Measurements from ENCODE around the gene TSC2.
"Not testable (repeated sequence)": the region's sequence is repeated elsewhere in the genome, so short reads cannot be mapped to it uniquely, and the experiment has no call there.

The TSC2 gene

DNA sequence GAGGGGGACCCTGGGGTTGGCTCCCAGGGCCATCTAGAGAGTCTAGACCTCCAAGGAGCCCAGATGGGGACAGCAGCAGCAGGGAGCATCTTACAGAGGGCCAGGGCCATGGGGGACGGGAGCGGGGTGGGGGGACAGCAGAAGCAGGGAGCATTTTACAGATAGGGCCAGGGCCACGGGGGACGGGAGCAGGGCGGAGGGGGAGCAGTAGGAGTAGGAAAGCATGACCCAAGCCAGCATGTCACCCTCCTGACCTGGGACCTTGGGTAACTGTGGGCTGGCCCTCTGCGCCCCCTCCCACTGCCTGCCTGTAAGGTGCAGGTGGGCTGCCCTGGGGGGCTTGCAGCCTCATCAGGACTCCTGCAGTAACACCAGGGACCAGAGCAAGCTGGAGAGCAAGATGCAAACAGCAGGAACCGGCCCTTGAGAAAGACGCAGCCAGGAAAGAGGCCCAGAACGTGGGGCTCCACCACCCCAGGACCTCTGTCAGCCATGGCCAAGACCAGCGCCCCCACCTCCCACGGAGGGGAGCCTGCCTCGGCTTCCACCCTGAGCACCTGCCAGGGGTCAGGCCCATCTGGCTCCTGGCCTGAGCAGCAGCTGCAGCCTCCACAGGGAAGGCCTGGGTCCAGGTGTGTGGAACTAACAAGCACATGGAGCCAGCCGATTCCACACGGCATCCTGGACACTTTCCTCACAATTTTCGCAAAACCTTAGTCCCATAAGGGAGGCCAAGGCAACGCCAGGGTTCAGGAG, 40.5 kb upstream of the TSC2 start:
- TF ChIP-seq, protein P1, sequence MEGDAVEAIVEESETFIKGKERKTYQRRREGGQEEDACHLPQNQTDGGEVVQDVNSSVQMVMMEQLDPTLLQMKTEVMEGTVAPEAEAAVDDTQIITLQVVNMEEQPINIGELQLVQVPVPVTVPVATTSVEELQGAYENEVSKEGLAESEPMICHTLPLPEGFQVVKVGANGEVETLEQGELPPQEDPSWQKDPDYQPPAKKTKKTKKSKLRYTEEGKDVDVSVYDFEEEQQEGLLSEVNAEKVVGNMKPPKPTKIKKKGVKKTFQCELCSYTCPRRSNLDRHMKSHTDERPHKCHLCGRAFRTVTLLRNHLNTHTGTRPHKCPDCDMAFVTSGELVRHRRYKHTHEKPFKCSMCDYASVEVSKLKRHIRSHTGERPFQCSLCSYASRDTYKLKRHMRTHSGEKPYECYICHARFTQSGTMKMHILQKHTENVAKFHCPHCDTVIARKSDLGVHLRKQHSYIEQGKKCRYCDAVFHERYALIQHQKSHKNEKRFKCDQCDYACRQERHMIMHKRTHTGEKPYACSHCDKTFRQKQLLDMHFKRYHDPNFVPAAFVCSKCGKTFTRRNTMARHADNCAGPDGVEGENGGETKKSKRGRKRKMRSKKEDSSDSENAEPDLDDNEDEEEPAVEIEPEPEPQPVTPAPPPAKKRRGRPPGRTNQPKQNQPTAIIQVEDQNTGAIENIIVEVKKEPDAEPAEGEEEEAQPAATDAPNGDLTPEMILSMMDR (IDR thresholded peaks at IDR 0.05; ENCODE audit: insufficient read depth, missing control alignments), result no peak
- no peak for FAIRE-seq
- DNase-seq (ENCODE audit: insufficient read length, low spot score), result no peak

DNA sequence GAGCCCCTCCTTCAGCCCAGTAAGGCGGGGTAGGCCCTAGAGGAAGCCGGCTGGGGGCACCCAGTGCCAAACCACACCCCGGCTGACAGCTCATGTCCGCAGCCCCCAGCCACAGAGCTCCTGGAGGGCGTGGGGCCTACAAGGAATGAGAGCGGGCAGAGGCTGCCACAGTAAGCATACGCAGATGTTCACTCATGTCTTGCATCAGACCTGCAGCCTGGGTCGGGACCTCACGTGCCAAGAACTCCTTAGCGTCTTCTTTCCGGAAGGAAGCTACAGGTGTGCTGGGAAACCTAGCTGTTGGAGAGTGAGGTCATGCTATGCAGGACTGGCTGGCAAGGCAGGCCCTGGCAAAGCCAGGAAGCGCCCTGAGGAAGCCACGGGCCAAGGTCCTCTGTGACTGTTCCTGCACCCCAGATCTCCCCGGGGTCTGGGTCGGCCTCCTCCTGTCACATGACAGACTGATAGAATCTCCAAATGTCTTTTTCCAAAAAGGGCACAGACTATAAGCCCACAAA, 39.7 kb upstream of the TSC2 start:
- TF ChIP-seq, protein P1 (IDR thresholded peaks at IDR 0.05; ENCODE audit: insufficient read depth, missing control alignments), result no peak
- FAIRE-seq (no peak), DNase-seq (ENCODE audit: insufficient read length, low spot score) (no peak)

DNA sequence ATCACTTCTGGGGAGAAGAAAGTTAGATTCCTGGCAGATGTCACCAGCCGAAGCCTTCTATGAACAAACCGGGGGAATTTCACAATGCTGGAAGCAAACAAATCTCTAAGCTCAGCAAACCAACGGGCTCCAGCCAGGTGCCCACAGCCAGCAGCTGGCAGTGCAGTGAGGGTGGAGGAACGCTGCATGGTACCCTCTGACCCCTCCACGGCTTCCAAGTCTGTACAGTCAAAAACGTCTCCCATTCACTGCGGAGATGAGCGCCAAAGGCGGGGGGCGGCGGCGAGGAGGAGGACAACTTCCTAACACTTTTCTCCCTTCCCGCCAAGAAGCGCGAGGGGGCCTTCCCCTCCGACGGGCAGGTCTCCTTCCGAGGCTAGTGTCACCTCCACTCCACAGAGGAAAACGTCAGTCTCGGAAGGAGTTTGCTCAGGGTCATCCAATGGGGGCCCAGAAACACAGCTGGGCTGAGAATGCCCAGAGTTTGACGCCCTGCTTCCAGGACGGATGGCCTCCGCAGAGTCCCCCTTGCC, 39.1 kb upstream of the TSC2 start:
- DNase-seq (ENCODE audit: insufficient read length, low spot score), result no peak
- FAIRE-seq, result no peak
- TF ChIP-seq, protein P1 (IDR thresholded peaks at IDR 0.05; ENCODE audit: insufficient read depth, missing control alignments), result no peak

DNA sequence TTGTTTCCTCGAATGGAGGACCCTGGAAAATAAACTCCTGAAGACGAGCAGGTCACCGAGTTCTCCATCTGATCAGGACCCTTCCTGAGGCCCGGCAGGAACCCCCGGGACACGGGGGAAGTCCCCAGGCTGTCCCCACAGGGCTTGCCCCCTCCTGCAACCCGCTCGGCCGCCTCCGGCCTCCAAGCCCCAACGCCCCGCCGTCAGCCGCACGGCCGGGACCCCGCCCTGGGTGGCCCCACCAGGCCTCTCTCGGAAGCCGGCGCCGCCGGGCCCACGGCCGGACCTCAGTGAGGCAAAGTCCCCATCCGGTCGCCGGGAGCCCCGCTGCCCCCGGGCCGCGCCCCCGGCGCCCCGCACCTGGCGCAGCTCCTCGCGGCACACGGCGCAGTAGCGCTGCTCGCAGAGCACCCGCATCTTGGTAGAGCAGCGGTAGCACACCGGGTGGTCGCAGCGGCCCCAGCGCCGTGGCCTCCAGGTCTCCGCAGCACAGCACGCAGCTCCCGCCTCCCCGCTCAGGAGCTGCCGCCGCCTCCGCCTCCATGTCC, 38.5 kb upstream of the TSC2 start:
- FAIRE-seq (no peak), DNase-seq (ENCODE audit: insufficient read length, low spot score) (no peak)
- TF ChIP-seq, protein P1 (IDR thresholded peaks at IDR 0.05; ENCODE audit: insufficient read depth, missing control alignments), result no peak

DNA sequence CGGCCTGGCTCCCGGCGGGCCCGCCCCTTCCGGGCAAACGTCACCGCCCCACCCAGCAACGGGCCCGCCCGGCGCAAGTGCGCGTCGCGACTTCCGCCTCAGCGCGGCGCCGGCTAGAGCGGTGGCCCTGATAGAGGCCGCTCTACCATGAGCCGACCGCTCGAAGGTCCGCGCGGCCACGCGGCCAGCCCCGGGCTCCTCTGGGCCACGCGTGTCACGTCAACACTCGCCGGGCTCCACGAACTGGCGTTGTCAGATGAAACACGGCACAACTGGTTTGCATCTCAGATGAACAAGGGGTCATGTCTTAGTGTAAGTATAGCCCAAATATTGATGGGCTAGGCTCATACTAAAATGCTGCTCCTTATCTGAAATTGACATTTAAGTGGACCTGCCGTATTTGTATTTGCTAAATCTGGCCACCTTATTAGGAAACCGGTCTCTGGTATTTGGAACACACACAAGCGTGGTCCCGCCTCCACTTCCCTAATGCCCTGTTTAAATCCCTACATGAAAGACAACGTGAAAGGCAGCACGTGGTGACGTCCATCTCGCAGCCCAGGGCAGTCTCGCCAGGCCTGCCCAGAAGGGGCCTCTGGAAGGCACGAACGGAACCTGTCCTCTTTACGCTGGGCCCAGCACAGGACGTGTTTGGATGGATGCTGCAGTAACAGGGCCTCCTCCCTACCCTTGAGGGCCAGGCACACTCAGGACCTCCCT, 37.8 kb upstream of the TSC2 start, which contains the start of gene ZNF598:
ZNF598 (minus strand) TSS at position 31 of the 720 bp plus-strand sequence.
- FAIRE-seq, result no peak
- TF ChIP-seq, protein P1 (IDR thresholded peaks at IDR 0.05; ENCODE audit: insufficient read depth, missing control alignments), result no peak
- DNase-seq (ENCODE audit: insufficient read length, low spot score), result peak; percentile 94

DNA sequence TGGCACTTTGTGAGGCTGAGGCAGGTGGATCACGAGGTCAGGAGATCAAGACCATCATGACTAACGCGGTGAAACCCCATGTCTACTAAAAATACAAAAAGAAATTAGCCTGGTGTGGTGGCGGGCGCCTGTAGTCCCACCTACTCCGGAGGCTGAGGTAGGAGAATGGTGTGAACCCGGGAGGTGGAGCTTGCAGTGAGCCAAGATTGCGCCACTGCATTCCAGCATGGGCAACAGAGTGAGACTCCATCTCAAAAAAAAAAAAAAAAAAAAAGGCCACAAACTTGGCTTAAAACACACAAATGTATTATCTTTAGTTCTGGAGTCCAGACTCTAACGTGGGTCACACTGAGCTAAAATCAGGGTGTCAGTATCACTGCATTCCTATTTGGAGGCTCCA, 36.1 kb upstream of the TSC2 start:
- not testable (repeated sequence) for FAIRE-seq; DNase-seq (ENCODE audit: insufficient read length, low spot score)

DNA sequence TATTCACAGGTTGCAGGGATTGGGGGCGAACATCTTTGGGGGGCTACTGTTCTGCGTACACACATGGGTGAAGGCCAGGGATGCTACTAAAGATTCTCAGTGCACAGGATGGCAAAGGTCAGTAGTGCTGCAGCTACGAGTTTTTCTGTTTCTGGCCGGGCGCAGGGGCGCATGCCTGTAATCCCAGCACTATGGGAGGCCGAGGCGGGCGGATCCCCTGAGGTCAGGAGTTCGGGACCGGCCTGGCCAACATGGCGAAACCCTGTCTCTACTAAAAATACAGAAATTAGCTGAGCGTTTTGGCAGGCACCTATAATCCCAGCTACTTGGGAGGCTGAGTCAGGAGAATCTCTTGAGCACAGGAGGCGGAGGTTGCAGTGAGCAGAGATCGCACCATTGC, 34.3 kb upstream of the TSC2 start:
- no peak for DNase-seq (ENCODE audit: insufficient read length, low spot score)
- no peak for FAIRE-seq
- TF ChIP-seq, protein P1 (IDR thresholded peaks at IDR 0.05; ENCODE audit: insufficient read depth, missing control alignments), result no peak

Data from D721Med (cell line).